Keratinocyte (primary cell): ENCODE measurements around the gene AP3D1. TPM values are rescaled to one million over a fixed set of nuclear protein-coding genes. Genes with fewer than 3 reads are reported as not detected.

Experiments
- DNase-seq: peaks from one replicate; pipeline ENCODE4 v3.0.0-alpha.2; 2011; ENCODE audit warnings: low read depth, missing footprints, low spot score
- FAIRE-seq: peaks from 2 replicates; lab custom pipeline; 2011; peaks lifted over from hg19 to GRCh38; lab: Jason Lieb, UNC
- H2AFZ ChIP-seq: 2 replicates; pipeline ENCODE4 v1.6.0; 2012; ENCODE audit warnings: low read length, control low read depth, inconsistent platforms; ENCODE audit not compliant: control insufficient read depth
- H3K27ac ChIP-seq: 2 replicates; pipeline ENCODE4 v1.5.1; 2011; ENCODE audit warnings: low read length; ENCODE audit not compliant: control insufficient read depth, insufficient read depth
- H3K27me3 ChIP-seq: 3 replicates; pipeline ENCODE4 v1.6.0; 2011; ENCODE audit warnings: low read length; ENCODE audit not compliant: control insufficient read depth, insufficient read depth; ENCODE audit errors: extremely low read depth
- H3K36me3 ChIP-seq, 2 experiments: 2 replicates in 1 of 2; 3 replicates in 1 of 2; pipeline ENCODE4 v1.5.1; 2011; ENCODE audit warnings: low read length in 2 of 2, mild to moderate bottlenecking in 1 of 2; ENCODE audit not compliant: control insufficient read depth in 2 of 2, insufficient read depth in 2 of 2; ENCODE audit errors: extremely low read depth in 1 of 2
- H3K4me1 ChIP-seq: 3 replicates; pipeline ENCODE4 v1.5.1; 2011; ENCODE audit warnings: low read length; ENCODE audit not compliant: control insufficient read depth, insufficient read depth; ENCODE audit errors: extremely low read depth
- H3K4me2 ChIP-seq: 3 replicates; pipeline ENCODE4 v1.6.0; 2011; ENCODE audit warnings: low read depth, low read length; ENCODE audit not compliant: control insufficient read depth, insufficient read depth; ENCODE audit errors: extremely low read depth
- H3K4me3 ChIP-seq, 3 experiments: fragments of 200-600 bp in 1 of 3; sonication (generic) in 1 of 3; 2 replicates in 2 of 3; 3 replicates in 1 of 3; pipeline ENCODE4 v1.5.1; 2011 to 2016; ENCODE audit warnings: low read length in 3 of 3, mild to moderate bottlenecking in 3 of 3, control low read depth in 2 of 3, inconsistent platforms in 1 of 3, low read depth in 1 of 3, mixed read lengths in 1 of 3, mixed run types in 1 of 3, moderate library complexity in 1 of 3; ENCODE audit not compliant: control insufficient read depth in 2 of 3, insufficient read depth in 2 of 3; ENCODE audit errors: extremely low read depth in 1 of 3
- H3K79me2 ChIP-seq: 2 replicates; pipeline ENCODE4 v1.6.0; 2012; ENCODE audit warnings: low read length; ENCODE audit not compliant: control insufficient read depth, insufficient read depth
- H3K9ac ChIP-seq: 3 replicates; pipeline ENCODE4 v1.6.0; 2011; ENCODE audit warnings: low read length; ENCODE audit not compliant: control insufficient read depth, insufficient read depth; ENCODE audit errors: extremely low read depth
- H3K9me1 ChIP-seq: 3 replicates; pipeline ENCODE4 v1.6.0; 2011; ENCODE audit warnings: low read length; ENCODE audit not compliant: control insufficient read depth, insufficient read depth; ENCODE audit errors: extremely low read depth
- H3K9me3 ChIP-seq: 2 replicates; pipeline ENCODE4 v1.5.1; 2012; ENCODE audit warnings: low read depth, low read length; ENCODE audit not compliant: control insufficient read depth
- H4K20me1 ChIP-seq: 3 replicates; pipeline ENCODE4 v1.6.0; 2011; ENCODE audit warnings: low read length; ENCODE audit not compliant: control insufficient read depth, insufficient read depth; ENCODE audit errors: extremely low read depth
- EZH2 ChIP-seq: IDR thresholded peaks from one replicate; pipeline ENCODE4 v1.6.1; 2012; ENCODE audit warnings: inconsistent platforms, mild to moderate bottlenecking, low read length, moderate library complexity
- dilution Hi-C: fragments of 300-500 bp; cut with MboI; formaldehyde crosslinking; loops from one replicate; pipeline ENCODE4 v1.7.0; 2020; ENCODE audit warnings: low sequenced_read_pairs; ENCODE audit not compliant: extremely low pct_ligation_motif_present
- polyA plus RNA-seq, 5 experiments: library from polyadenylated mRNA; depleted of rRNA in 3 of 5; stranded (reverse) in 3 of 5; stranded (forward) in 1 of 5; unstranded in 1 of 5; fragments of >200 nt; gene quantifications; 1 replicate in 1 of 5; 2 replicates in 3 of 5; 3 replicates in 1 of 5; pipeline versions ENCODE4 v1.2.1 to v1.2.3, GENCODE V29; 2011 to 2012; ENCODE audit warnings: missing spikeins in 2 of 5, low read depth in 1 of 5, low replicate concordance in 1 of 5
- TF ChIP-seq, protein P1 (sequence below), 3 experiments: IDR thresholded peaks in 1 of 3; conservative IDR thresholded peaks in 1 of 3; optimal IDR thresholded peaks in 1 of 3; 2 replicates in 2 of 3; 3 replicates in 1 of 3; pipeline versions ENCODE3 to v1.5.1; 2011; ENCODE audit warnings: low read length in 3 of 3, mild to moderate bottlenecking in 3 of 3, moderate library complexity in 2 of 3, control low read depth in 1 of 3, inconsistent platforms in 1 of 3; ENCODE audit not compliant: insufficient read depth in 2 of 3; ENCODE audit errors: extremely low read depth in 1 of 3

Gene AP3D1
- polyA plus RNA-seq, 1 donor (not counting 4 experiments of a cell fraction or from before 2014, with no cell fraction given) = 56.1 TPM

GRCh38 chr19:2188708-2189385 is 37.5 kb upstream of the AP3D1 start:
- H3K36me3 ChIP-seq = peaks cover 24 to 30% of the 10 kb centered on the region in 2 experiments
- no peaks in the 10 kb centered on the region for H3K9me1 ChIP-seq
- no peak overlapping the region for H2AFZ ChIP-seq
- DNase-seq = no peak
- H3K4me3 ChIP-seq = no peak overlapping the region
- H3K27ac ChIP-seq = no peak overlapping the region
- H3K9me3 ChIP-seq = no peaks in the 10 kb centered on the region
- no peak for FAIRE-seq
- no peaks in the 10 kb centered on the region for H3K27me3 ChIP-seq
- H3K4me1 ChIP-seq = no peaks in the 10 kb centered on the region
- dilution Hi-C loops = no loop called here
- H3K4me2 ChIP-seq = no peak overlapping the region
- no peak overlapping the region for H3K9ac ChIP-seq
- H3K79me2 ChIP-seq = peaks cover 34% of the 10 kb centered on the region
- TF ChIP-seq, protein P1, sequence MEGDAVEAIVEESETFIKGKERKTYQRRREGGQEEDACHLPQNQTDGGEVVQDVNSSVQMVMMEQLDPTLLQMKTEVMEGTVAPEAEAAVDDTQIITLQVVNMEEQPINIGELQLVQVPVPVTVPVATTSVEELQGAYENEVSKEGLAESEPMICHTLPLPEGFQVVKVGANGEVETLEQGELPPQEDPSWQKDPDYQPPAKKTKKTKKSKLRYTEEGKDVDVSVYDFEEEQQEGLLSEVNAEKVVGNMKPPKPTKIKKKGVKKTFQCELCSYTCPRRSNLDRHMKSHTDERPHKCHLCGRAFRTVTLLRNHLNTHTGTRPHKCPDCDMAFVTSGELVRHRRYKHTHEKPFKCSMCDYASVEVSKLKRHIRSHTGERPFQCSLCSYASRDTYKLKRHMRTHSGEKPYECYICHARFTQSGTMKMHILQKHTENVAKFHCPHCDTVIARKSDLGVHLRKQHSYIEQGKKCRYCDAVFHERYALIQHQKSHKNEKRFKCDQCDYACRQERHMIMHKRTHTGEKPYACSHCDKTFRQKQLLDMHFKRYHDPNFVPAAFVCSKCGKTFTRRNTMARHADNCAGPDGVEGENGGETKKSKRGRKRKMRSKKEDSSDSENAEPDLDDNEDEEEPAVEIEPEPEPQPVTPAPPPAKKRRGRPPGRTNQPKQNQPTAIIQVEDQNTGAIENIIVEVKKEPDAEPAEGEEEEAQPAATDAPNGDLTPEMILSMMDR (optimal IDR thresholded peaks at IDR 0.05 in 1 of 3, IDR thresholded peaks at IDR 0.05 in 1 of 3, conservative IDR thresholded peaks at IDR 0.05 in 1 of 3; ENCODE audit: extremely low read depth in 1 of 3, insufficient read depth in 2 of 3, low read length in 3 of 3) = no peak
- TF ChIP-seq EZH2 = no peak
- H4K20me1 ChIP-seq = peaks cover 4% of the 10 kb centered on the region

DNA sequence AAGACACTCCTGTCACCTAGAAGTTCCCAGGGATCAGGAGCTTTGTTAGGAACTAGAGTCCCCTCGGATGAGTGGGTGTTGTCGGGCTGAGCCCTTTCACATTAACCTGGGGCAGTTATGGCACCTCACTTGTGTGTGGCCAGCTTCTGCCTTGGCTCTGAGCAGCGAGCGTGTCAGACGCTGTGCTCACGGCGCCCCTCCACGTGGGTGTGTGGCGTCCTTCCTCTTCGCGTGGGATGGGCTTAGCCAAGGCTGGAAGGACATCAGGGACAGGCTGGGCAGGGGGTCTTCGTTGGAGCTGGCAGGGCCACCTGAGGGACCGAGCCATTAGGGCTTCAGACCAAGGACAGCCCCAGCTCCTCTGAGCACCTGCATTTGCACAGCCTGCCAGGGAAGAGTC is 35.8 kb upstream of the AP3D1 start:
- H3K79me2 ChIP-seq = peaks cover 45% of the 10 kb centered on the region

More for the DNA sequence above, 35.8 kb upstream of the AP3D1 start:
- Histone ChIP-seq H3K4me2 (no peak overlapping the region), H3K36me3 (peaks cover 29% of the 10 kb centered on the region in 2 experiments), H3K4me3 (no peak overlapping the region), H3K4me1 (no peaks in the 10 kb centered on the region), H2AFZ (no peak overlapping the region), H3K9me3 (no peaks in the 10 kb centered on the region), H3K9me1 (no peaks in the 10 kb centered on the region), H3K27ac (no peak overlapping the region), H3K27me3 (no peaks in the 10 kb centered on the region), H4K20me1 (peaks cover 4% of the 10 kb centered on the region), H3K9ac (no peak overlapping the region)
- TF ChIP-seq, protein P1 (optimal IDR thresholded peaks at IDR 0.05 in 1 of 3, IDR thresholded peaks at IDR 0.05 in 1 of 3, conservative IDR thresholded peaks at IDR 0.05 in 1 of 3; ENCODE audit: extremely low read depth in 1 of 3, insufficient read depth in 2 of 3, low read length in 3 of 3) = no peak
- TF ChIP-seq EZH2 = no peak
- dilution Hi-C loops = no loop called here
- DNase-seq (no peak), FAIRE-seq (no peak)
